ENCODE results near the gene GPC1.
"Not testable (repeated sequence)": the region's sequence is repeated elsewhere in the genome, so short reads cannot be mapped to it uniquely, and the experiment has no call there.

The GPC1 gene

DNA sequence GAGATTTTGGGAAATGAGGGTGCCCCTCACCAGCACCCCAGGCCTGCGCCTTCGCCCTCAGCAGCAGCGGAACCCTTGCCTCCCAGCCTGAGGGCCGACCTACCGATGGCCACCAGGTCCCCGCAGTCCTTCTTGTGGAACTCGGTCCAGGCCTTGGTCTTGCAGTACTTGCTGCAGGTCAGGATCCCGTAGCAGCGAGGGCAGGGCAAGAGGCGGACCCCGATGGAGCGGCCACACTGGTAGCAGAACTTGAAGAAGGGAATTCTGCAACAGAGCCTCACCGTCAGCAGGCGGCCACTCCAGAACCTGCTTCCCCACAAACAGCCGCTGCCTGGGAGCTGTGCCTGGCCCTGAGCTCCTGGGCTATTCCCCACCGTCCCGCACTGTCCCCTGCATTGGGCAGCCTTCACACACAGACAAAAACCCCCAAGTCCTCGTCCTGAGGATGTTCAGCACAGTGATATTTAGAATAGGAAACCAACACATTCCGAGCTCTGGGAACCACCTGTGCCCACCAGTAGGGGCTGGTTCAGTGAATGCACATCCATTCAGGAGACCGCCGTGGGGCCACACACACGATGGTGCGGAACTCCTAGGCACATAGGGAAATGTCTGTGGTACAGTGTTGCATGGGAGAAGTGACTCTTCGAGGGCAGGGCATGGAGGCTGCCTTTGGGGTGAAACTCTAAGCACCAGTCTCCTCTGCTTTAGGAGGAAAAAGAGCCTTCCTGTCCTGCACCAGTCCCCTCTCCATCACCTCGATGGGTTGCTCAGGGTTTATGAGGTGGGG lies 45.6 kb downstream of the GPC1 start:
- Histone ChIP-seq H3K4me1 (ENCODE audit: control extremely low read depth in 1 of 4, control insufficient read depth in 4 of 4, insufficient read depth in 4 of 4, low read length in 3 of 4) (no peaks in the 10 kb centered on the region), H3K27me3 (replicated peaks in 2 of 5; ENCODE audit: control insufficient read depth in 4 of 5, insufficient read depth in 5 of 5, low read length in 4 of 5) (no peaks in the 10 kb centered on the region), H3K9me3 (ENCODE audit: control extremely low read depth in 1 of 5, control insufficient read depth in 4 of 5, insufficient read depth in 2 of 5, low read depth in 1 of 5, low read length in 4 of 5) (peaks cover 0 to 11% (median 4%) of the 10 kb centered on the region in 5 experiments), H3K4me3 (ENCODE audit: control insufficient read depth in 1 of 7, extremely low read depth in 1 of 7, insufficient read depth in 4 of 7, low read depth in 2 of 7, low read length in 6 of 7) (no peak overlapping the region), H3K36me3 (ENCODE audit: control insufficient read depth in 4 of 4, insufficient read depth in 4 of 4, low read length in 3 of 4) (peaks cover 0 to 1% (median 0%) of the 10 kb centered on the region in 4 experiments), H3K27ac (ENCODE audit: insufficient read depth in 1 of 2, low read depth in 1 of 2, low read length in 2 of 2, poor library complexity in 1 of 2, severe bottlenecking in 2 of 2) (no peak overlapping the region)
- 96% methylated on average over 20 of the region's 25 CpGs for WGBS (ENCODE audit: insufficient coverage)
- CTCF ChIA-PET = no interaction called here
- POLR2A ChIA-PET = no interaction called here
- DNase-seq = no peak

DNA sequence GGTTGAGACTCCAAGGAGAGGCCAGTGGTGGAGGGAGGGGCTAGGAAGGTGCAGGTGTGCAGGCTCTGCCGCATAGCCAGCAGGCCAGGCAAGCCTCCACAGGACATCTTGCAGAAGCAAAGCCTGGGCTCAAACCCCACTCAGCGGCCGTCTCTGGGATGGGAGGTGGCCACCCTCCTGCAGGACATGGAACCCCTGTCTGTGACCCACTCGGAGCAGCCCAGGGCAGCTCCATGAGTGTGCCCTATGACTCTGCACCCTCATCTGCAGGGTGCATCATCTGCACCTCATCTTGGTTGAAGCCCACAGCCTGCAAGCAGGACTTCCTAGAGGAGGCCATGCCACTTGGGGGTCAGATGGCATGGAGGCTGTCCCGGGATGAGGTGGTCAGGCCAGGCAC lies 46.3 kb downstream of the GPC1 start:
- Histone ChIP-seq H3K4me1 (ENCODE audit: control extremely low read depth in 1 of 4, control insufficient read depth in 4 of 4, insufficient read depth in 4 of 4, low read length in 3 of 4) (no peaks in the 10 kb centered on the region), H3K9me3 (ENCODE audit: control extremely low read depth in 1 of 5, control insufficient read depth in 4 of 5, insufficient read depth in 2 of 5, low read depth in 1 of 5, low read length in 4 of 5) (peaks cover 0 to 8% (median 0%) of the 10 kb centered on the region in 5 experiments), H3K27ac (ENCODE audit: insufficient read depth in 1 of 2, low read depth in 1 of 2, low read length in 2 of 2, poor library complexity in 1 of 2, severe bottlenecking in 2 of 2) (no peak overlapping the region), H3K27me3 (replicated peaks in 2 of 5; ENCODE audit: control insufficient read depth in 4 of 5, insufficient read depth in 5 of 5, low read length in 4 of 5) (no peaks in the 10 kb centered on the region), H3K4me3 (ENCODE audit: control insufficient read depth in 1 of 7, extremely low read depth in 1 of 7, insufficient read depth in 4 of 7, low read depth in 2 of 7, low read length in 6 of 7) (no peak overlapping the region), H3K36me3 (ENCODE audit: control insufficient read depth in 4 of 4, insufficient read depth in 4 of 4, low read length in 3 of 4) (peaks cover 0 to 1% (median 0%) of the 10 kb centered on the region in 4 experiments)
- POLR2A ChIA-PET = no interaction called here
- 100% methylated on average over 4 of the region's 5 CpGs for whole genome bisulfite sequencing (ENCODE audit: insufficient coverage)
- CTCF ChIA-PET = no interaction called here
- DNase-seq = no peak

GRCh38 chr2:240482141-240482540 lies 46.7 kb downstream of the GPC1 start:
- peaks cover 0 to 1% (median 0%) of the 10 kb centered on the region in 4 experiments for H3K36me3 ChIP-seq (ENCODE audit: control insufficient read depth in 4 of 4, insufficient read depth in 4 of 4, low read length in 3 of 4)
- H3K9me3 ChIP-seq (ENCODE audit: control extremely low read depth in 1 of 5, control insufficient read depth in 4 of 5, insufficient read depth in 2 of 5, low read depth in 1 of 5, low read length in 4 of 5) = peaks cover 0 to 11% (median 0%) of the 10 kb centered on the region in 5 experiments
- DNase-seq = no peak
- no peak overlapping the region for H3K4me3 ChIP-seq (ENCODE audit: control insufficient read depth in 1 of 7, extremely low read depth in 1 of 7, insufficient read depth in 4 of 7, low read depth in 2 of 7, low read length in 6 of 7)
- no peak overlapping the region for H3K27ac ChIP-seq (ENCODE audit: insufficient read depth in 1 of 2, low read depth in 1 of 2, low read length in 2 of 2, poor library complexity in 1 of 2, severe bottlenecking in 2 of 2)
- no peaks in the 10 kb centered on the region for H3K27me3 ChIP-seq (replicated peaks in 2 of 5; ENCODE audit: control insufficient read depth in 4 of 5, insufficient read depth in 5 of 5, low read length in 4 of 5)
- ChIA-PET POLR2A (no interaction called here), CTCF (no interaction called here)
- no peaks in the 10 kb centered on the region for H3K4me1 ChIP-seq (ENCODE audit: control extremely low read depth in 1 of 4, control insufficient read depth in 4 of 4, insufficient read depth in 4 of 4, low read length in 3 of 4)
- 98% methylated on average over 9 of the region's 11 CpGs for WGBS (ENCODE audit: insufficient coverage)

GRCh38 chr2:240491483-240491882 lies 56.0 kb downstream of the GPC1 start:
- Histone ChIP-seq H3K4me3 (ENCODE audit: control insufficient read depth in 1 of 7, extremely low read depth in 1 of 7, insufficient read depth in 4 of 7, low read depth in 2 of 7, low read length in 6 of 7) (no peak overlapping the region), H3K9me3 (ENCODE audit: control extremely low read depth in 1 of 5, control insufficient read depth in 4 of 5, insufficient read depth in 2 of 5, low read depth in 1 of 5, low read length in 4 of 5) (peaks cover 1 to 61% (median 14%) of the 10 kb centered on the region in 5 experiments), H3K27ac (ENCODE audit: insufficient read depth in 1 of 2, low read depth in 1 of 2, low read length in 2 of 2, poor library complexity in 1 of 2, severe bottlenecking in 2 of 2) (no peak overlapping the region), H3K27me3 (replicated peaks in 2 of 5; ENCODE audit: control insufficient read depth in 4 of 5, insufficient read depth in 5 of 5, low read length in 4 of 5) (no peaks in the 10 kb centered on the region), H3K4me1 (ENCODE audit: control extremely low read depth in 1 of 4, control insufficient read depth in 4 of 4, insufficient read depth in 4 of 4, low read length in 3 of 4) (no peaks in the 10 kb centered on the region), H3K36me3 (ENCODE audit: control insufficient read depth in 4 of 4, insufficient read depth in 4 of 4, low read length in 3 of 4) (peaks cover 0 to 14% (median 7%) of the 10 kb centered on the region in 4 experiments)
- DNase-seq = peak in 2 of 3 donors; percentile 9 to 15
- ChIA-PET POLR2A (no interaction called here), CTCF (no interaction called here)
- WGBS (ENCODE audit: insufficient coverage) = no CpG with 5 or more reads among the region's 2 CpGs

- Histone ChIP-seq H3K27ac (ENCODE audit: insufficient read depth in 1 of 2, low read depth in 1 of 2, low read length in 2 of 2, poor library complexity in 1 of 2, severe bottlenecking in 2 of 2) (no peak overlapping the region), H3K4me1 (ENCODE audit: control extremely low read depth in 1 of 4, control insufficient read depth in 4 of 4, insufficient read depth in 4 of 4, low read length in 3 of 4) (no peaks in the 10 kb centered on the region), H3K4me3 (ENCODE audit: control insufficient read depth in 1 of 7, extremely low read depth in 1 of 7, insufficient read depth in 4 of 7, low read depth in 2 of 7, low read length in 6 of 7) (no peak overlapping the region), H3K9me3 (ENCODE audit: control extremely low read depth in 1 of 5, control insufficient read depth in 4 of 5, insufficient read depth in 2 of 5, low read depth in 1 of 5, low read length in 4 of 5) (peaks cover 0 to 37% (median 14%) of the 10 kb centered on the region in 5 experiments), H3K27me3 (replicated peaks in 2 of 5; ENCODE audit: control insufficient read depth in 4 of 5, insufficient read depth in 5 of 5, low read length in 4 of 5) (no peaks in the 10 kb centered on the region), H3K36me3 (ENCODE audit: control insufficient read depth in 4 of 4, insufficient read depth in 4 of 4, low read length in 3 of 4) (peaks cover 0 to 36% (median 11%) of the 10 kb centered on the region in 4 experiments)
- POLR2A ChIA-PET = no interaction called here
- CTCF ChIA-PET = no interaction called here
- WGBS (ENCODE audit: insufficient coverage) = no CpG with 5 or more reads among the region's 1 CpG
- no peak for DNase-seq
These were observed 58.8 kb downstream of the GPC1 start for GRCh38 chr2:240494194-240494793.

- H3K4me3 ChIP-seq (ENCODE audit: control insufficient read depth in 1 of 7, extremely low read depth in 1 of 7, insufficient read depth in 4 of 7, low read depth in 2 of 7, low read length in 6 of 7); H3K4me1 ChIP-seq (ENCODE audit: control extremely low read depth in 1 of 4, control insufficient read depth in 4 of 4, insufficient read depth in 4 of 4, low read length in 3 of 4); CTCF ChIA-PET; POLR2A ChIA-PET; DNase-seq; H3K27ac ChIP-seq (ENCODE audit: insufficient read depth in 1 of 2, low read depth in 1 of 2, low read length in 2 of 2, poor library complexity in 1 of 2, severe bottlenecking in 2 of 2); H3K27me3 ChIP-seq (replicated peaks in 2 of 5; ENCODE audit: control insufficient read depth in 4 of 5, insufficient read depth in 5 of 5, low read length in 4 of 5): not testable (repeated sequence)
- peaks cover 0 to 31% (median 14%) of the 10 kb centered on the region in 5 experiments for H3K9me3 ChIP-seq (ENCODE audit: control extremely low read depth in 1 of 5, control insufficient read depth in 4 of 5, insufficient read depth in 2 of 5, low read depth in 1 of 5, low read length in 4 of 5)
- WGBS (ENCODE audit: insufficient coverage) = 93% methylated on average over 5 of the region's 11 CpGs
- H3K36me3 ChIP-seq (ENCODE audit: control insufficient read depth in 4 of 4, insufficient read depth in 4 of 4, low read length in 3 of 4) = peaks cover 0 to 42% (median 14%) of the 10 kb centered on the region in 4 experiments
These were observed 59.5 kb downstream of the GPC1 start for GRCh38 chr2:240494942-240495341.

- POLR2A ChIA-PET; H3K4me1 ChIP-seq (ENCODE audit: control extremely low read depth in 1 of 4, control insufficient read depth in 4 of 4, insufficient read depth in 4 of 4, low read length in 3 of 4); DNase-seq; H3K27me3 ChIP-seq (replicated peaks in 2 of 5; ENCODE audit: control insufficient read depth in 4 of 5, insufficient read depth in 5 of 5, low read length in 4 of 5); H3K4me3 ChIP-seq (ENCODE audit: control insufficient read depth in 1 of 7, extremely low read depth in 1 of 7, insufficient read depth in 4 of 7, low read depth in 2 of 7, low read length in 6 of 7); H3K27ac ChIP-seq (ENCODE audit: insufficient read depth in 1 of 2, low read depth in 1 of 2, low read length in 2 of 2, poor library complexity in 1 of 2, severe bottlenecking in 2 of 2): not testable (repeated sequence)
- 95% methylated on average over 6 of the region's 7 CpGs for WGBS (ENCODE audit: insufficient coverage)
- Histone ChIP-seq H3K36me3 (ENCODE audit: control insufficient read depth in 4 of 4, insufficient read depth in 4 of 4, low read length in 3 of 4) (peaks cover 0 to 46% (median 18%) of the 10 kb centered on the region in 4 experiments), H3K9me3 (ENCODE audit: control extremely low read depth in 1 of 5, control insufficient read depth in 4 of 5, insufficient read depth in 2 of 5, low read depth in 1 of 5, low read length in 4 of 5) (peaks cover 0 to 16% (median 9%) of the 10 kb centered on the region in 5 experiments)
- CTCF ChIA-PET = interaction anchor here (1.2 kb wide), 1 partner anchor 15 kb away, joined by 3 read pairs; no protein-coding TSS in a partner anchor
These were observed 61.6 kb downstream of the GPC1 start for GRCh38 chr2:240497082-240497481.

Measured in common myeloid progenitor, CD34-positive (primary cell).